BE2C (cell line): ENCODE measurements around the gene POU4F1. TPM values are rescaled to one million over a fixed set of nuclear protein-coding genes. Genes with fewer than 3 reads are reported as not detected.
"Not testable (repeated sequence)": the region's sequence is repeated elsewhere in the genome, so short reads cannot be mapped to it uniquely, and the experiment has no call there.

ENCODE experiments used
- DNase-seq: peaks from one replicate; pipeline ENCODE4 v3.0.0-alpha.2; 2020
- H3K27me3 ChIP-seq: fragments of 250-450 bp; sonication (Bioruptor Pico); 2 replicates; pipeline ENCODE4 v1.5.1; 2020; ENCODE audit warnings: mild to moderate bottlenecking
- H3K36me3 ChIP-seq: fragments of 250-450 bp; sonication (Bioruptor Pico); 2 replicates; pipeline ENCODE4 v1.5.1; 2020; ENCODE audit warnings: mild to moderate bottlenecking
- H3K4me1 ChIP-seq: fragments of 250-450 bp; sonication (Bioruptor Pico); 2 replicates; pipeline ENCODE4 v1.5.1; 2020
- H3K4me3 ChIP-seq: 2 replicates; pipeline ENCODE4 v1.5.1; 2011; ENCODE audit warnings: low read depth, low read length
- H3K9me3 ChIP-seq: fragments of 250-450 bp; sonication (Bioruptor Pico); 2 replicates; pipeline ENCODE4 v1.5.1; 2020
- CTCF ChIP-seq: IDR thresholded peaks from 2 replicates; pipeline ENCODE4 v1.5.1; 2012; ENCODE audit warnings: mild to moderate bottlenecking, low read depth, low read length
- polyA plus RNA-seq: library from polyadenylated mRNA; unstranded; fragments of >200 nt; gene quantifications from one replicate; pipeline ENCODE4 v1.2.1, GENCODE V29; 2012; ENCODE audit warnings: low read depth, missing spikeins; ENCODE audit not compliant: insufficient read length, insufficient read depth

The POU4F1 gene
- 0.19 TPM for polyA plus RNA-seq

DNA sequence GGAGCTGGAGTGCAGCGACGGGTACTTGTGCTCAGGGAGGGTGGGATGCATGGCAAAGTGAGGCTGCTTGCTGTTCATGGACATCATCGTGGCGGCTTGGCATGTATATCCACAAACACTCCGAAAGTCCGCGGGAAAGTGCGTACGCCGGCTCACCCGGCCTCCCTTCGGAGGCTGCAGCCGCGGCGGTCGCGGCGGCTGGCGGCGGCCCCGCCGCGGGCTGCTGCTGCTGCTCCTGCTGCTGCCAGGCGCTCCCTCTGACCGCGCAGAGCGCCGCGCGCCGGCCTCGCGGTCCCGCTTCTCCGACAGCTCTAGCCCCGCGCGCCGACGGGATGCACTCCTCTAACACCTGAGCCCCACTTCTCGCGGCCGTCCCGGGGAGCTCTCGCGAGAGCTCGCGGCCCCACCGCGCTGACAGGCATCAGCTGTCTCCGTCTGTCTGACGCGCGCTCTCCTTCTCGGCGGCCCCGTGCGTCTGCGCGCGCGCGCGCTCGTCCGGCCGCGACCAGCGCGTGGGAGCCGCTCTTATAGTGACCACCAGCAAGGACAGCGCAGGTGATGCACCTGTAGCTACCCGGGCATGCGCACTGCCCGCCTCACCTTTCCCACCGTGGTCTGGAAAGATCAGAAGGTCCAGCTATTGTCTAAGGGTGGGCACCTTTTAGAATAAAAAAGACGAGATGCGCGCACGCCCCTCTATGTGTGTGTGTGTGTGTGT lies at the start of gene POU4F1:
Gene POU4F1 (minus strand): TSS at position 313 of the 718 bp plus-strand sequence. CDS start 226 bp downstream, at position 87.
- no peak for TF ChIP-seq CTCF
- Histone ChIP-seq H3K4me3 (peak within 1 kb of the TSS; percentile 57), H3K27me3 (peaks cover 97% of the 10 kb centered on the region), H3K36me3 (no peaks in the 10 kb centered on the region), H3K4me1 (peaks cover 4% of the 10 kb centered on the region; the same call in 1 of the 2 replicates), H3K9me3 (no peaks in the 10 kb centered on the region)
- peak; percentile 90 for DNase-seq

GRCh38 chr13:78652651-78653050 lies 49.3 kb upstream of the POU4F1 start:
- Histone ChIP-seq H3K4me3 (no peak overlapping the region), H3K27me3 (no peaks in the 10 kb centered on the region), H3K36me3 (no peaks in the 10 kb centered on the region), H3K4me1 (peaks cover 14% of the 10 kb centered on the region; the same call in 1 of the 2 replicates), H3K9me3 (no peaks in the 10 kb centered on the region)
- no peak for DNase-seq
- no peak for TF ChIP-seq CTCF

DNA sequence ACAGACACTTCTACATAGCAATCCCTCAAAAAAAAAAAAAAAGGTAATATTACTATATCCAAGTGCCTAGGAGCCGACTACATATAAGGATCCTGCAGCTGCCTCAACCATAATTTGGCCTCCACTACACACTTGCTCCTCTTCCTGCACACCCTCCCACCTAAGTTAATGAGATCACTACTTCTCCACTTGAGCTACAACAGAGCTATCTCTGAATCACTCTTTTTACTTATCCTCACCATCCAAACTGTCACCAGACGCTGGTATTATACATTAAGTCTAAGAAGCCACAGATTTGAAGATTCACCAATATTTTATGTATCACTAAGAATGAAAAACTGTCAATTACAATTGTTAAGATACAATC lies 47.3 kb upstream of the POU4F1 start:
- TF ChIP-seq CTCF: no peak
- no peak for DNase-seq
- Histone ChIP-seq H3K36me3 (no peaks in the 10 kb centered on the region), H3K27me3 (no peaks in the 10 kb centered on the region), H3K4me1 (peaks cover 14% of the 10 kb centered on the region; the same call in 1 of the 2 replicates), H3K4me3 (no peak overlapping the region), H3K9me3 (no peaks in the 10 kb centered on the region)

GRCh38 chr13:78649997-78650716 lies 46.8 kb upstream of the POU4F1 start:
- H3K4me1 ChIP-seq: peaks cover 14% of the 10 kb centered on the region; the same call in 1 of the 2 replicates
- no peaks in the 10 kb centered on the region for H3K9me3 ChIP-seq
- TF ChIP-seq CTCF: no peak
- H3K4me3 ChIP-seq: no peak overlapping the region
- H3K36me3 ChIP-seq: no peaks in the 10 kb centered on the region
- no peak for DNase-seq
- no peaks in the 10 kb centered on the region for H3K27me3 ChIP-seq

- H3K4me1 ChIP-seq: peaks cover 14% of the 10 kb centered on the region; the same call in 1 of the 2 replicates
- not testable (repeated sequence) for H3K27me3 ChIP-seq, H3K36me3 ChIP-seq, H3K4me3 ChIP-seq, H3K9me3 ChIP-seq, DNase-seq
These were observed 43.8 kb upstream of the POU4F1 start for GRCh38 chr13:78647109-78647678.

- no peak for TF ChIP-seq CTCF
- Histone ChIP-seq H3K27me3 (no peaks in the 10 kb centered on the region), H3K36me3 (peaks cover 43% of the 10 kb centered on the region), H3K4me3 (no peak overlapping the region), H3K9me3 (no peaks in the 10 kb centered on the region), H3K4me1 (no peaks in the 10 kb centered on the region)
- no peak for DNase-seq
These were observed 34.9 kb upstream of the POU4F1 start for GRCh38 chr13:78638216-78638615.
